Neutrophil (primary cell): ENCODE results near the gene ACYP2.
"Not testable (repeated sequence)": the region's sequence is repeated elsewhere in the genome, so short reads cannot be mapped to it uniquely, and the experiment has no call there.

Experiments
- H3K27ac ChIP-seq: fragments of 200-600 bp; sonication (generic); 2 replicates; pipeline ENCODE4 v1.5.1; 2016; ENCODE audit warnings: mild to moderate bottlenecking, moderate library complexity
- H3K27me3 ChIP-seq: fragments of 200-600 bp; sonication (generic); 2 replicates; pipeline ENCODE4 v1.6.0; 2016; ENCODE audit warnings: mild to moderate bottlenecking
- H3K36me3 ChIP-seq: fragments of 200-600 bp; sonication (generic); 2 replicates; pipeline ENCODE4 v1.5.1; 2017
- H3K4me1 ChIP-seq, 2 experiments: fragments of 200-600 bp in 1 of 2; sonication (generic) in 1 of 2; 1 replicate in 1 of 2; 2 replicates in 1 of 2; pipeline versions ENCODE4 v1.5.1 to v1.6.1; 2013 to 2016; ENCODE audit warnings: low read depth in 1 of 2, low read length in 1 of 2, mild to moderate bottlenecking in 1 of 2, moderate library complexity in 1 of 2; ENCODE audit not compliant: control insufficient read depth in 1 of 2, insufficient read depth in 1 of 2
- H3K4me3 ChIP-seq, 2 experiments: fragments of 200-600 bp in 1 of 2; sonication (generic) in 1 of 2; 1 replicate in 1 of 2; 2 replicates in 1 of 2; pipeline ENCODE4 v1.5.1; 2013 to 2016; ENCODE audit warnings: low read depth in 1 of 2, low read length in 1 of 2, mild to moderate bottlenecking in 1 of 2, moderate library complexity in 1 of 2
- H3K9me3 ChIP-seq: fragments of 200-600 bp; sonication (generic); 2 replicates; pipeline ENCODE4 v1.5.1; 2016
- CTCF ChIP-seq: fragments of 200-600 bp; sonication (generic); IDR thresholded peaks from 2 replicates; pipeline ENCODE4 v1.5.1; 2016; ENCODE audit warnings: antibody characterized with exemption

ACYP2 gene

GRCh38 chr2:54284826-54285225 lies 169.4 kb downstream of the ACYP2 start:
- H3K27me3 ChIP-seq, result no peaks in the 10 kb centered on the region
- no peak for TF ChIP-seq CTCF
- no peak overlapping the region for H3K27ac ChIP-seq
- no peak overlapping the region for H3K4me3 ChIP-seq
- H3K9me3 ChIP-seq, result no peaks in the 10 kb centered on the region
- H3K4me1 ChIP-seq, result no peaks in the 10 kb centered on the region
- no peaks in the 10 kb centered on the region for H3K36me3 ChIP-seq

DNA sequence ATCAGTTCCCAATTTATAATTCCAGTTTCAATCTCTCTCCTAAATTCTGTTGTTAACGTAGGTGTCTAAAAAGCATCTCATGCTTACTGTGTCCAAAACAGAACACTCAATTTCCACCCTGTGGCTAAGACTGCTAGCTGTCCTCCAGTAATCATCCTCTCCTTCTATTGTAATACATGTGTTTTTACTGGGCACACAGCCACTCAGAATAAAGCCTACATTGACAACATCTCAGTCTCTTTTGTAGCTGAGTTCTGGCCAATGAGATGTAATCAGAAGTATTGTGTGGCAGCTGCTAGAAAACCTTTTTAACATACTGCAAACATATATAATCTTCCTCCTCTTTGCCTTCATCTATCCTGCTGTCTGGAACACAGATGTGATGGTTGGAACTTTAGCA lies 170.0 kb downstream of the ACYP2 start:
- TF ChIP-seq CTCF, result no peak
- Histone ChIP-seq H3K9me3 (no peaks in the 10 kb centered on the region), H3K36me3 (no peaks in the 10 kb centered on the region), H3K27me3 (no peaks in the 10 kb centered on the region), H3K27ac (no peak overlapping the region), H3K4me3 (no peak overlapping the region), H3K4me1 (no peaks in the 10 kb centered on the region)

DNA sequence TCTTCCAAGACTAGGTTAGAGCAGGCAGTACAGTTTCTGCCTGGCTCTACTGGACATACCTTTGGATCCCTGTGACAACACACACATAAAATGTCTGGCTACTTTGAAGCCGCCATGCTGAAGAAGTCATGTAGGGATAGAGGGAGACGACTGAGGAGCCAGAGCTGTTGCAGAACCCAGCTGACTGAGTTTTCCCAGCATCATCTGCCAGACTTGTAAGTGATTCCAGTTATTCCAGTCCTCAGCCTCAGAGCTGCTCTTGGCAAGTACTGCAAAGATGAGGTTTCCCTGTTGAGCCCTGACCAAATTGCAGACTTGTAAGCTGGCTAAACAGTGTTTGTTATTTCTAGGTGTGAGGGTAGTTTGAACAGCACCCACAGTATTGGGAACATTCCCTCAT lies 172.1 kb downstream of the ACYP2 start:
- Histone ChIP-seq H3K9me3 (no peaks in the 10 kb centered on the region), H3K27me3 (no peaks in the 10 kb centered on the region), H3K36me3 (no peaks in the 10 kb centered on the region), H3K4me3 (no peak overlapping the region), H3K4me1 (no peaks in the 10 kb centered on the region), H3K27ac (no peak overlapping the region)
- no peak for TF ChIP-seq CTCF

- Histone ChIP-seq H3K4me3 (no peak overlapping the region), H3K9me3 (no peaks in the 10 kb centered on the region), H3K27me3 (no peaks in the 10 kb centered on the region), H3K27ac (no peak overlapping the region), H3K4me1 (no peaks in the 10 kb centered on the region), H3K36me3 (no peaks in the 10 kb centered on the region)
- no peak for TF ChIP-seq CTCF
Observed at GRCh38 chr2:54289917-54290316, 174.5 kb downstream of the ACYP2 start.

- Histone ChIP-seq H3K9me3 (no peaks in the 10 kb centered on the region), H3K27ac (no peak overlapping the region), H3K4me3 (no peak overlapping the region), H3K4me1 (no peaks in the 10 kb centered on the region), H3K27me3 (no peaks in the 10 kb centered on the region), H3K36me3 (no peaks in the 10 kb centered on the region)
- TF ChIP-seq CTCF, result no peak
Observed at GRCh38 chr2:54290356-54291025, 175.1 kb downstream of the ACYP2 start.

DNA sequence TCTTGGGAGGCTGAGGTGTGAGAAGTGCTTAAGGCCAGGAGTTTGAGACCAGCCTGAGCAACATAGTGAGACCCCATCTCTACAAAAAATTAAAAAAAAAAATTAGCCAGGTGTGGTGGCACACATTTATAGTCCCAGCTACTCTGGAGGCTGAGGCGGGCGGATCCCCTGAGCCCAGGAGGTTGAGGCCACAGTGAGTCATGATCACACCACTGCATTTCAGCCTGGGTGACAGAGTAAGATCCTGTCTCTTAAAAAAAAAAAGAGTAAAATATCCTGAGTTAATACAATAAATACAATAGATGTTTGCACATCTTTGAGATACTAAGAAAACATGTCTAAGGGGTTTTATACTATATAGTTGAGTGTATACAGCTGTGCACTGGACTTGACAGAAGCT lies 179.2 kb downstream of the ACYP2 start:
- H3K36me3 ChIP-seq, H3K27ac ChIP-seq, H3K4me1 ChIP-seq, H3K27me3 ChIP-seq, H3K4me3 ChIP-seq, H3K9me3 ChIP-seq: not testable (repeated sequence)
